H1 (cell line): ENCODE data around the gene CAPN14. TPM values are rescaled to one million over a fixed set of nuclear protein-coding genes. Genes with fewer than 3 reads are reported as not detected.

Experiments used
- CTCF ChIA-PET: fragments of 300-600 bp; sonication (Branson Sonifier 250); formaldehyde crosslinking; loops from one replicate; lab custom pipeline; 2021; ENCODE audit not compliant: partially characterized antibody; lab: Charles Lee
- POLR2A ChIA-PET: fragments of 300-600 bp; sonication (Branson Sonifier 250); formaldehyde crosslinking; loops from one replicate; lab custom pipeline; 2021; ENCODE audit warnings: inconsistent platforms; ENCODE audit not compliant: partially characterized antibody; lab: Charles Lee
- DNase-seq, 2 experiments: peaks; one replicate each; pipeline versions ENCODE4 v3.0.0 to v3.0.0-alpha.2; 2010 to 2022; ENCODE audit warnings: low spot score in 2 of 2, low read depth in 1 of 2, mixed read lengths in 1 of 2
- FAIRE-seq: peaks from 2 replicates; lab custom pipeline; 2011; peaks lifted over from hg19 to GRCh38; lab: Jason Lieb, UNC
- H2AFZ ChIP-seq: 2 replicates; pipeline ENCODE4 v1.8.1; 2012; ENCODE audit warnings: low read length, inconsistent platforms
- H2AK5ac ChIP-seq: 2 replicates; pipeline ENCODE4 v1.6.1; 2013; ENCODE audit warnings: low read depth, low read length
- H2BK120ac ChIP-seq: replicated peaks from 2 replicates; pipeline ENCODE3; 2013; ENCODE audit warnings: low read depth, low read length, inconsistent platforms
- H2BK12ac ChIP-seq: 2 replicates; pipeline ENCODE4 v1.6.1; 2013; ENCODE audit warnings: low read depth, low read length
- H2BK15ac ChIP-seq: 2 replicates; pipeline ENCODE4 v1.6.1; 2013; ENCODE audit warnings: low read length
- H2BK20ac ChIP-seq: 2 replicates; pipeline ENCODE4 v1.6.1; 2013; ENCODE audit warnings: low read length
- H2BK5ac ChIP-seq: 2 replicates; pipeline ENCODE4 v1.6.1; 2013; ENCODE audit warnings: low read depth, low read length
- H3K14ac ChIP-seq: 2 replicates; pipeline ENCODE4 v1.6.1; 2013; ENCODE audit warnings: inconsistent platforms; ENCODE audit not compliant: insufficient read length
- H3K18ac ChIP-seq: 2 replicates; pipeline ENCODE4 v1.6.1; 2013; ENCODE audit warnings: low read length; ENCODE audit errors: extremely low read depth
- H3K23ac ChIP-seq: 2 replicates; pipeline ENCODE4 v1.6.1; 2013; ENCODE audit warnings: inconsistent platforms; ENCODE audit not compliant: insufficient read length
- H3K23me2 ChIP-seq: 2 replicates; pipeline ENCODE4 v1.6.1; 2013; ENCODE audit warnings: low read depth, low read length
- H3K27ac ChIP-seq: 2 replicates; pipeline ENCODE4 v1.6.1; 2011; ENCODE audit warnings: low read depth, low read length, inconsistent platforms
- H3K27me3 ChIP-seq, 4 experiments: replicated peaks in 1 of 4; 1 replicate in 1 of 4; 2 replicates in 3 of 4; pipeline versions ENCODE4 v1.6.1 to v1.8.1; 2011 to 2013; ENCODE audit warnings: low read length in 3 of 4, mild to moderate bottlenecking in 3 of 4, inconsistent platforms in 2 of 4, mixed read lengths in 2 of 4, moderate library complexity in 1 of 4; ENCODE audit not compliant: control insufficient read depth in 3 of 4, insufficient read depth in 3 of 4; ENCODE audit errors: extremely low read depth in 1 of 4
- H3K36me3 ChIP-seq, 4 experiments: 2 replicates each; pipeline versions ENCODE4 v1.6.1 to v1.8.1; 2011 to 2013; ENCODE audit warnings: mild to moderate bottlenecking in 4 of 4, low read length in 3 of 4, moderate library complexity in 2 of 4, control low read depth in 1 of 4, inconsistent platforms in 1 of 4; ENCODE audit not compliant: insufficient read depth in 4 of 4, control insufficient read depth in 2 of 4
- H3K4ac ChIP-seq: replicated peaks from 2 replicates; pipeline ENCODE3; 2013; ENCODE audit warnings: low read length, low read depth, mixed read lengths, inconsistent platforms; ENCODE audit not compliant: insufficient read length
- H3K4me1 ChIP-seq, 4 experiments: replicated peaks in 1 of 4; 1 replicate in 1 of 4; 2 replicates in 3 of 4; pipeline versions ENCODE4 v1.6.1 to v1.8.1; 2011 to 2013; ENCODE audit warnings: low read length in 3 of 4, inconsistent platforms in 2 of 4, mixed read lengths in 1 of 4; ENCODE audit not compliant: insufficient read depth in 4 of 4, control insufficient read depth in 3 of 4
- H3K4me2 ChIP-seq, 2 experiments: 2 replicates each; pipeline versions ENCODE4 v1.6.1 to v1.8.1; 2011 to 2013; ENCODE audit warnings: low read depth in 2 of 2, low read length in 2 of 2, control low read depth in 1 of 2, inconsistent platforms in 1 of 2, mild to moderate bottlenecking in 1 of 2; ENCODE audit not compliant: insufficient read depth in 1 of 2
- H3K4me3 ChIP-seq, 4 experiments: fragments of 200-600, 300-600 bp in 1 of 4; sonication (generic), shearing (Covaris generic), sonication (Bioruptor Twin) in 1 of 4; 2 replicates each; pipeline versions ENCODE4 v1.5.1 to v1.8.1; 2011 to 2016; ENCODE audit warnings: low read length in 4 of 4, low read depth in 3 of 4, control low read depth in 2 of 4, inconsistent platforms in 2 of 4, mild to moderate bottlenecking in 2 of 4, mixed read lengths in 1 of 4, moderate library complexity in 1 of 4; ENCODE audit not compliant: insufficient read depth in 2 of 4; ENCODE audit errors: extremely low read depth in 1 of 4
- H3K56ac ChIP-seq: replicated peaks from 2 replicates; pipeline ENCODE3; 2013; ENCODE audit warnings: low read depth, mild to moderate bottlenecking, mixed read lengths, low read length, inconsistent platforms; ENCODE audit not compliant: insufficient read length
- H3K79me1 ChIP-seq: 2 replicates; pipeline ENCODE4 v1.6.1; 2013; ENCODE audit warnings: low read depth, low read length, control low read depth
- H3K79me2 ChIP-seq, 2 experiments: 2 replicates each; pipeline versions ENCODE4 v1.6.1 to v1.8.1; 2012 to 2013; ENCODE audit warnings: low read length in 2 of 2, mild to moderate bottlenecking in 2 of 2, inconsistent platforms in 1 of 2; ENCODE audit not compliant: insufficient read depth in 2 of 2, control insufficient read depth in 1 of 2
- H3K9ac ChIP-seq, 4 experiments: replicated peaks in 1 of 4; 1 replicate in 1 of 4; 2 replicates in 3 of 4; pipeline versions ENCODE4 v1.6.1 to v1.8.1; 2011 to 2013; ENCODE audit warnings: low read depth in 3 of 4, low read length in 3 of 4, control low read depth in 2 of 4, mild to moderate bottlenecking in 2 of 4, moderate library complexity in 2 of 4, inconsistent platforms in 1 of 4; ENCODE audit errors: extremely low read depth in 1 of 4
- H3K9me3 ChIP-seq, 2 experiments: 2 replicates each; pipeline versions ENCODE4 v1.6.1 to v1.8.1; 2012 to 2013; ENCODE audit warnings: mild to moderate bottlenecking in 2 of 2, moderate library complexity in 2 of 2, control low read depth in 1 of 2, inconsistent platforms in 1 of 2, low read depth in 1 of 2, low read length in 1 of 2, mixed read lengths in 1 of 2; ENCODE audit not compliant: insufficient read depth in 2 of 2
- H4K20me1 ChIP-seq, 2 experiments: replicated peaks in 1 of 2; 2 replicates each; pipeline versions ENCODE3 to v1.8.1; 2011 to 2013; ENCODE audit warnings: inconsistent platforms in 2 of 2, low read length in 2 of 2, mild to moderate bottlenecking in 1 of 2; ENCODE audit not compliant: insufficient read depth in 2 of 2, control insufficient read depth in 1 of 2
- H4K5ac ChIP-seq: 2 replicates; pipeline ENCODE4 v1.6.1; 2013; ENCODE audit warnings: low read length, low read depth, mixed read lengths, inconsistent platforms; ENCODE audit not compliant: insufficient read length
- H4K8ac ChIP-seq: 2 replicates; pipeline ENCODE4 v1.8.0; 2013; ENCODE audit warnings: mild to moderate bottlenecking, moderate library complexity, low read length, inconsistent platforms; ENCODE audit not compliant: insufficient read depth; ENCODE audit errors: extremely low read depth
- H4K91ac ChIP-seq: replicated peaks from 2 replicates; pipeline ENCODE3; 2013; ENCODE audit warnings: low read length, mixed read lengths, inconsistent platforms; ENCODE audit not compliant: insufficient read length
- CBX8 ChIP-seq: fragments of 300-800, 300-1000 bp; sonication (generic); IDR thresholded peaks from 2 replicates; pipeline ENCODE4 v1.7.1; 2016; ENCODE audit warnings: low read depth, low read length, borderline replicate concordance
- CREB1 ChIP-seq: IDR thresholded peaks from 2 replicates; pipeline ENCODE4 v1.6.1; 2012; ENCODE audit warnings: inconsistent platforms
- EGR1 ChIP-seq: IDR thresholded peaks from 2 replicates; pipeline ENCODE4 v1.6.1; 2011; ENCODE audit warnings: low read depth, low read length, borderline replicate concordance
- POU5F1 ChIP-seq: IDR thresholded peaks from 2 replicates; pipeline ENCODE4 v1.6.1; 2011; ENCODE audit warnings: low read depth, mild to moderate bottlenecking, low read length, moderate library complexity
- WGBS, 2 experiments: shearing (Covaris generic) in 1 of 2; methylation state at CpG; one replicate each; pipeline versions ENCODE4 v1.1.6 to v1.1.7; 2013 to 2015; ENCODE audit warnings: low lambda C conversion rate in 2 of 2, mixed read lengths in 2 of 2, inconsistent platforms in 1 of 2, low coverage in 1 of 2, missing lambda C conversion rate in 1 of 2; ENCODE audit not compliant: insufficient replicate concordance in 2 of 2, insufficient coverage in 1 of 2, insufficient read length in 1 of 2; ENCODE audit errors: extremely low coverage in 1 of 2, missing lambda C conversion rate in 1 of 2; 5-methylcytosine and 5-hydroxymethylcytosine counted together
- polyA plus RNA-seq, 7 experiments: library from polyadenylated mRNA; depleted of rRNA in 3 of 7; stranded (reverse) in 5 of 7; unstranded in 2 of 7; fragments of >200 nt in 5 of 7; fragments of 200-250 nt in 2 of 7; gene quantifications; 1 replicate in 5 of 7; 2 replicates in 1 of 7; 4 replicates in 1 of 7; pipeline versions ENCODE4 v1.2.1 to v1.2.3, GENCODE V29; 2011 to 2013; ENCODE audit warnings: missing spikeins in 2 of 7, mixed read lengths in 2 of 7
- total RNA-seq: library from RNA; stranded (reverse); fragmentation: NEBNext Ultra II Directional; extraction: Animal tissue kit (Norgen Biotek cat#: 25700); gene quantifications from 2 replicates; pipeline ENCODE4 v1.2.1, GENCODE V29; 2021

CAPN14 gene
- total and polyA plus RNA-seq, 2 of the 8 experiments (the other 6 are each of a cell fraction or from before 2014, with no cell fraction given) = 0.07 TPM; not detected in 1

DNA sequence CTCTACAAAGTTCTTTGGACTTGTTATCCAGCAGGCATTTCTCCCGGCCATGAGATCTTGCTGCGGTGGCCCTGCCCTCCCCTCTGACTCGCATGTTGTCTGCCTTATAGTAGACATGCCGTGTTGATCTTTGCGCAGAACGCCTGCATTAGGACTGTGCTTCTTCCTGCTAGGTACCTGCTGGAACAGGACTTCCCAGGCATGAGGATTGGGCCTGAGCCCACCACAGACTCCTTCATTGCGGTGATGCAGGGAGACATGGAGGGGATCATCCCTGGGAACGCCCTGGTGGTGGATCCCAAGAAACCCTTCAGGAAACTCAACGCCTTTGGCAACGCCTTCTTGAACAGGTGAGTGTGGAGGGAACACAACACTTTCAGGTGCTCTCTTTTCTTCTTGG lies 26.8 kb upstream of the CAPN14 start:
- DNase-seq = no peak
- CTCF ChIA-PET = no interaction called here
- Histone ChIP-seq H2AFZ (no peak overlapping the region), H2BK120ac (no peak overlapping the region), H2BK20ac (no peak overlapping the region), H4K5ac (no peak overlapping the region), H3K9ac (no peak overlapping the region), H4K20me1 (no peaks in the 10 kb centered on the region), H4K91ac (no peak overlapping the region), H3K4me1 (no peaks in the 10 kb centered on the region; a peak in 2 of 7 replicates), H3K56ac (no peak overlapping the region), H2AK5ac (no peak overlapping the region), H3K27me3 (no peaks in the 10 kb centered on the region), H3K23me2 (no peaks in the 10 kb centered on the region), H3K79me2 (no peaks in the 10 kb centered on the region), H3K23ac (no peak overlapping the region), H2BK12ac (no peak overlapping the region), H3K4ac (no peak overlapping the region), H3K4me3 (no peak overlapping the region), H3K4me2 (no peak overlapping the region), H3K27ac (no peak overlapping the region), H3K79me1 (no peaks in the 10 kb centered on the region; the same call in 1 of the 2 replicates), H3K36me3 (no peaks in the 10 kb centered on the region), H4K8ac (no peak overlapping the region), H2BK15ac (no peak overlapping the region), H3K9me3 (no peaks in the 10 kb centered on the region), H2BK5ac (no peak overlapping the region), H3K18ac (no peak overlapping the region), H3K14ac (no peak overlapping the region)
- no peak for FAIRE-seq
- WGBS, 2 experiments = 95% methylated on average over 10 of the region's 10 CpGs; no CpG with 5 or more reads in 1 of the 2 experiments
- POLR2A ChIA-PET = no interaction called here
- no peak for TF ChIP-seq CREB1
- no peak for TF ChIP-seq CBX8
- no peak for TF ChIP-seq EGR1
- no peak for TF ChIP-seq POU5F1
